HG02623 (cell line): ENCODE data around the gene TCEANC.
"Not testable (repeated sequence)": the region's sequence is repeated elsewhere in the genome, so short reads cannot be mapped to it uniquely, and the experiment has no call there.

Experiments
- ATAC-seq: cut with Tn5 transposase; IDR thresholded peaks from one replicate; pipeline ENCODE4 v1.9.1; 2021; ENCODE audit warnings: moderate library complexity; ENCODE audit not compliant: unreplicated experiment

Gene TCEANC, protein sequence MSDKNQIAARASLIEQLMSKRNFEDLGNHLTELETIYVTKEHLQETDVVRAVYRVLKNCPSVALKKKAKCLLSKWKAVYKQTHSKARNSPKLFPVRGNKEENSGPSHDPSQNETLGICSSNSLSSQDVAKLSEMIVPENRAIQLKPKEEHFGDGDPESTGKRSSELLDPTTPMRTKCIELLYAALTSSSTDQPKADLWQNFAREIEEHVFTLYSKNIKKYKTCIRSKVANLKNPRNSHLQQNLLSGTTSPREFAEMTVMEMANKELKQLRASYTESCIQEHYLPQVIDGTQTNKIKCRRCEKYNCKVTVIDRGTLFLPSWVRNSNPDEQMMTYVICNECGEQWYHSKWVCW

GRCh38 chrX:13652850-13653693 is at the start of gene TCEANC:
TSS of gene TCEANC (plus strand) at chrX:13653141. CDS start at chrX:13662509, 9,368 bp downstream.
- ATAC-seq, result peak; percentile 91

GRCh38 chrX:13605611-13606010 is 47.3 kb upstream of the TCEANC start:
- no peak for ATAC-seq

- ATAC-seq, result no peak
Observed at GRCh38 chrX:13607331-13607995, 45.5 kb upstream of the TCEANC start.

GRCh38 chrX:13607996-13608365 is 45.0 kb upstream of the TCEANC start:
- ATAC-seq, result no peak

DNA sequence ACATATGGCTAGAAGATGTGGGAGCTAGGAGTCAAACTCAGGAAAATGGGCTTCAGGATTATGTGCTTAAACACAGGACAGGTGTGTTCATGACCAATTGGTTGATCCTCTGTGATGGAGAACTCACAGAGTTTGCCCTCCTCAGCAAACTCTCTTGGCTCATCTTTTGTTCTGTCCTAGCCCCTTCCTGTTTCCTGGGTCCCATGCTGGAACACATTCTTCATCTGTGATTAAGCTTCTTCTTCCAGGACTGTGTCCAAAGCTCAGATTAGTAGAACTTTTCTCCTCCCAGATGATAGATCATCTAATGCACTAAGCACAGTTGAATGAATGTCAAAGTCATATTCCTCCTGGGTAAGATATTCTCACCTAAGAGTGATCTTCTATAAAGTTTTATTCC is 38.8 kb upstream of the TCEANC start:
- ATAC-seq, result no peak

DNA sequence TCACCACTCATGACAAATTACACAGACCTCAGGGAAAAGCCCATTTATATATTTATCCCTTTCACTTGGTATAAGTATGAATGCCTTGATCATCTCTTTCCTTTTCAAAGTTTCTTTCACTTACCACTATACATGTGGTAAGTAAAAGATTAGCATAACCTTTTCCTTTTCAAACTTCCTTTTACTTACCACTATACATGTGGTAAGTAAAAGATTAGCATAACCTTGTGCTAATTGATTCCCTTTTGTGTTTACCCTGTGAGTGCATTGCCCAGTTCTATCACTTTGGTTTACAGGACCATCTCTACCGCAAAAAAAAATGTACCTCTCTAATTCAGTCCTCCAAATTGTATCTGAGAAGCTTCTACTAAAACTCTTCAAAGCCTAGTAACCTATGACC is 32.7 kb upstream of the TCEANC start:
- ATAC-seq, result no peak

GRCh38 chrX:13622401-13622964 is 30.5 kb upstream of the TCEANC start:
- no peak for ATAC-seq

DNA sequence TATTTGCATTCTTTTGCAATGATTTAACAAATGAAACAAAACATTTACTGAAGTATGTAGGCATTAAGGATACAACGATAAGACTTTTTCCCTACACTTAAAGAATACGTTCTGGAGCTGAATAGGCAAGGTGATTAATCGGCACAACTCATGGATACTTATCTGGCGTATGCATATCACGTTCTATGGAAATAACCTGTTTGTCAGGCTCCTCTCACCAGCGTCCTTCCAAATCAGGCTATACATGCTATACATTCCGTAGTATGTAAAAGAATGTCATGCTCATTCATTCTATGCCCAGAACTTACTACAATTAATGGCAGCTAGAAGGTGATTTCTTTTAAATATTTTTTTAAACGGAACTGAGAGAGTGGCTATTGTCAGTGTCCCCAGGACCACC is 25.6 kb upstream of the TCEANC start:
- ATAC-seq, result no peak

DNA sequence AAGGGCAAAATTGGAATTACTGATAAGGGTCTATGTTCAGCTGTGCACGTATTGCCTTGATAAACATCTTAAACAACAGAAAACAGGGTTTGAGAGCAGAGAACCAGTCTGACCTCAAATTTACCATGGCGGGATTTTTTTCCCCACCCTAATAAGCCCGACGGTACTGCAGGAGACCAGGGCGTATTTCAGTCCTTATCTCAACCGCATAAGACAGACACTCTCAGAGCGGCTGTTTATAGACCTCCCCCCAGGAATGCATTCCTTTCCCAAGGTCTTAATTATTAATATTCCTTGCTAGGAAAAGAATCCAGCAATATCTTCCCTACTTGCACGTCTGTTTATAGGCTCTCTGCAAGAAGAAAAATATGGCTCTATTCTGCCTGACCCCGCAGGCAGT is 15.7 kb upstream of the TCEANC start:
- not testable (repeated sequence) for ATAC-seq

- no peak for ATAC-seq
Observed at GRCh38 chrX:13638021-13638420, 14.9 kb upstream of the TCEANC start.

GRCh38 chrX:13638826-13639225 is 14.1 kb upstream of the TCEANC start:
- ATAC-seq, result no peak

DNA sequence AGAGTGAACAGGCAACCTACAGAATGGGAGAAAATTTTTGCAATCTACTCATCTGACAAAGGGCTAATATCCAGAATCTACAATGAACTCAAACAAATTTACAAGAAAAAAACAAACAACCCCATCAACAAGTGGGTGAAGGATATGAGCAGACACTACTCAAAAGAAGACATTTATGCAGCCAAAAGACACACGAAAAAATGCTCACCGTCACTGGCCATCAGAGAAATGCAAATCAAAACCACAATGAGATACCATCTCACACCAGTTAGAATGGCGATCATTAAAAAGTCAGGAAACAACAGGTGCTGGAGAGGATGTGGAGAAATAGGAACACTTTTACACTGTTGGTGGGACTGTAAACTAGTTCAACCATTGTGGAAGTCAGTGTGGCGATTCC is 11.3 kb upstream of the TCEANC start:
- ATAC-seq, result not testable (repeated sequence)

- ATAC-seq, result no peak
Observed at GRCh38 chrX:13645464-13646153, 7.3 kb upstream of the TCEANC start.

DNA sequence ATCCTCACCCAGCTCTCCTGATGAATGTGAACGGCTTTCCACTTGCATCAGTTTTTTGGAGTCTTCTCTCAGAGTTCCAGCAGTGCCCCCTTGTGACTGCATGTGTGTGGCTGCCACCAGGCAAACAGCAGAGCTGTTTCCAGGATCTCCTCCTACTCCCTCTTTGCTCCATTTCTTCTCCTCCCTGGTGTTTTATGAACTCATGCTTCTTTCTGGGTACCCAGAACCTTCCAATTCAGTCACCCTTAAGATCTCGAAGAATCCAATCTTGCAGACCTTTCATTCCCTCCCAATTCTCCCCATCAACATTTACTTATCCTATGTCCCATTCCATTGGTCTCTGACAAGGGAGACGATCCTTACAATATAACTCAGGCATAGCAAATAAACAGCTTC is 6.8 kb upstream of the TCEANC start:
- ATAC-seq, result no peak

GRCh38 chrX:13647709-13648212 is 5.2 kb upstream of the TCEANC start:
- ATAC-seq, result no peak

DNA sequence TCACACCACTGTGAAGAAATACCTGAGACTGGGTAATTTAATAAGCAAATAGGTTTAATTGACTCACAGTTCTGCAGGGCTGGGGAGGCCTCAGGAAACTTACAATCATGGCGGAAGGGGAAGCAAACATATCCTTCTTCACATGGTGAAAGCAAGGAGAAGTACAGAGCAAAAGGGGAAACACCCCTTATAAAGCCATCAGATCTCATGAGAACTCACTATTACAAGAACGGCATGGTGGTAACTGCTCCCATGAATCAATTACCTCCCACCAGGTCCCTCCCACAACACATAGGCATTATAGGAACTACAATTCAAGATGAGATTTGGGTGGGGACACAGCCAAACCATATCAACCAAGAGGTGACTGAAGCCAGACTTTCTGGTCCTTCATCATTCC is 4.6 kb upstream of the TCEANC start:
- not testable (repeated sequence) for ATAC-seq

GRCh38 chrX:13649838-13650237 is 3.1 kb upstream of the TCEANC start:
- no peak for ATAC-seq

GRCh38 chrX:13650318-13650717 is 2.6 kb upstream of the TCEANC start:
- ATAC-seq, result no peak

- ATAC-seq, result no peak
Observed at GRCh38 chrX:13651150-13651549, 1.8 kb upstream of the TCEANC start.

- ATAC-seq, result no peak
Observed at GRCh38 chrX:13652287-13652793, 601 bp upstream of the TCEANC start.
